Central memory CD4-positive, alpha-beta T cell (primary cell): ENCODE data around the gene ADAMTS6.
"Not testable (repeated sequence)": the region's sequence is repeated elsewhere in the genome, so short reads cannot be mapped to it uniquely, and the experiment has no call there.

Experiments used
- DNase-seq: peaks from one replicate; pipeline ENCODE4 v3.0.0; 2022

The ADAMTS6 gene

GRCh38 chr5:65190328-65191053 lies 291.2 kb downstream of the ADAMTS6 start:
- no peak for DNase-seq

GRCh38 chr5:65186646-65187227 lies 295.0 kb downstream of the ADAMTS6 start:
- no peak for DNase-seq

- DNase-seq = no peak
Observed at GRCh38 chr5:65185468-65185867, 296.3 kb downstream of the ADAMTS6 start.

GRCh38 chr5:65184780-65185179 lies 296.9 kb downstream of the ADAMTS6 start:
- DNase-seq = no peak

GRCh38 chr5:65174231-65174630 lies 307.5 kb downstream of the ADAMTS6 start:
- DNase-seq = not testable (repeated sequence)

- DNase-seq = no peak
Observed at GRCh38 chr5:65173130-65173525, 308.6 kb downstream of the ADAMTS6 start.

GRCh38 chr5:65172486-65173129 lies 309.1 kb downstream of the ADAMTS6 start:
- DNase-seq = no peak

GRCh38 chr5:65171645-65172044 lies 310.1 kb downstream of the ADAMTS6 start:
- DNase-seq = no peak

- no peak for DNase-seq
Observed at GRCh38 chr5:65163698-65164097, 318.0 kb downstream of the ADAMTS6 start.

GRCh38 chr5:65161655-65162054 lies 320.1 kb downstream of the ADAMTS6 start:
- DNase-seq = no peak

GRCh38 chr5:65157906-65158603 lies 323.7 kb downstream of the ADAMTS6 start:
- no peak for DNase-seq

GRCh38 chr5:65156933-65157332 lies 324.8 kb downstream of the ADAMTS6 start:
- DNase-seq = no peak

GRCh38 chr5:65152131-65152530 lies 329.6 kb downstream of the ADAMTS6 start:
- DNase-seq = no peak

- no peak for DNase-seq
Observed at GRCh38 chr5:65151614-65152013, 330.1 kb downstream of the ADAMTS6 start.

GRCh38 chr5:65150599-65151304 lies 331.0 kb downstream of the ADAMTS6 start:
- DNase-seq = no peak

- no peak for DNase-seq
Observed at GRCh38 chr5:65149827-65150226, 331.9 kb downstream of the ADAMTS6 start.

GRCh38 chr5:65144136-65144871 lies 337.4 kb downstream of the ADAMTS6 start:
- DNase-seq = no peak

GRCh38 chr5:65142511-65143011 lies 339.2 kb downstream of the ADAMTS6 start:
- DNase-seq = no peak

- no peak for DNase-seq
Observed at GRCh38 chr5:65142016-65142415, 339.7 kb downstream of the ADAMTS6 start.

GRCh38 chr5:65141493-65141892 lies 340.2 kb downstream of the ADAMTS6 start:
- DNase-seq = no peak

- no peak for DNase-seq
Observed at GRCh38 chr5:65137631-65138030, 344.1 kb downstream of the ADAMTS6 start.
